Natural killer cell (primary cell): ENCODE data around the gene MAP2K5. TPM values are rescaled to one million over a fixed set of nuclear protein-coding genes. Genes with fewer than 3 reads are reported as not detected.

Source experiments
- ATAC-seq, 3 donors: fragments of 150-1000 bp in 2 of 3; fragments of 200-7000 bp in 1 of 3; cut with Tn5 transposase; 1 replicate in 1 of 3; 2 replicates in 2 of 3; pipeline ENCODE4 v1.10.0; 2021; ENCODE audit warnings: mild to moderate bottlenecking in 2 of 3, moderate library complexity in 2 of 3
- DNase-seq, 2 donors: peaks; one replicate each; pipeline versions ENCODE4 v3.0.0 to v3.0.0-alpha.2; 2013 to 2021; ENCODE audit warnings: mixed read lengths in 1 of 2
- H3K27ac ChIP-seq: one replicate; pipeline ENCODE4 v1.5.1; 2013; ENCODE audit warnings: mild to moderate bottlenecking, low read length
- H3K27me3 ChIP-seq: one replicate; pipeline ENCODE4 v1.6.1; 2013; ENCODE audit warnings: low read length; ENCODE audit not compliant: control insufficient read depth, insufficient read depth
- H3K36me3 ChIP-seq: one replicate; pipeline ENCODE4 v1.6.1; 2013; ENCODE audit warnings: low read length; ENCODE audit not compliant: control insufficient read depth, insufficient read depth
- H3K4me1 ChIP-seq: one replicate; pipeline ENCODE4 v1.6.1; 2013; ENCODE audit warnings: low read length; ENCODE audit not compliant: control insufficient read depth, insufficient read depth
- H3K4me3 ChIP-seq: one replicate; pipeline ENCODE4 v1.5.1; 2013; ENCODE audit warnings: low read length
- H3K9me3 ChIP-seq: one replicate; pipeline ENCODE4 v1.6.1; 2013; ENCODE audit warnings: low read length; ENCODE audit not compliant: control insufficient read depth, insufficient read depth
- H3K27ac Mint-ChIP-seq, 2 donors: one replicate each; pipeline ENCODE4 v1.8.0; 2022; ENCODE audit warnings: mild to moderate bottlenecking in 2 of 2, mixed read lengths in 2 of 2, moderate library complexity in 1 of 2
- H3K27me3 Mint-ChIP-seq, 2 donors: one replicate each; pipeline ENCODE4 v1.8.0; 2022; ENCODE audit warnings: low read depth in 2 of 2, mixed read lengths in 2 of 2
- H3K36me3 Mint-ChIP-seq: one replicate; pipeline ENCODE4 v1.8.0; 2022; ENCODE audit warnings: mixed read lengths
- H3K4me1 Mint-ChIP-seq, 2 donors: one replicate each; pipeline ENCODE4 v1.8.0; 2022; ENCODE audit warnings: mixed read lengths in 2 of 2
- H3K4me3 Mint-ChIP-seq: one replicate; pipeline ENCODE4 v1.8.0; 2022; ENCODE audit warnings: mild to moderate bottlenecking, moderate library complexity, mixed read lengths
- H3K9me3 Mint-ChIP-seq, 2 donors: one replicate each; pipeline ENCODE4 v1.8.0; 2022; ENCODE audit warnings: mixed read lengths in 2 of 2
- CTCF ChIP-seq: fragments of 200-600 bp; IDR thresholded peaks from one replicate; pipeline ENCODE4 v1.8.0; 2022; ENCODE audit warnings: antibody characterized with exemption
- WGBS: methylation state at CpG from one replicate; pipeline ENCODE4 v1.1.7; 2013; ENCODE audit warnings: missing lambda C conversion rate; ENCODE audit not compliant: insufficient coverage; 5-methylcytosine and 5-hydroxymethylcytosine counted together
- intact Hi-C: fragments of 100-400 bp; cut with micrococcal nuclease; formaldehyde crosslinking; loops from one replicate; pipeline ENCODE4 v1.14.2; 2022
- total RNA-seq, 4 donors: library from RNA; stranded (reverse); fragments of 120-200 nt in 1 of 4; gene quantifications; one replicate each; pipeline versions ENCODE4 v1.2.3 to v1.2.4, GENCODE V29; 2013 to 2022

Gene MAP2K5
- total RNA-seq, 3 donors from 2014 or later (not counting 1 experiment from before 2014, with no cell fraction given) = 25.6 to 32.6 (median 29.2) TPM

GRCh38 chr15:67831363-67831762 lies 288.9 kb downstream of the MAP2K5 start:
- no peak overlapping the region for H3K27ac ChIP-seq
- H3K27me3 Mint-ChIP-seq = peaks cover 59 to 67% of the 10 kb centered on the region in 2 donors
- no peaks in the 10 kb centered on the region for H3K36me3 Mint-ChIP-seq
- intact Hi-C loops = no loop called here
- H3K36me3 ChIP-seq = no peaks in the 10 kb centered on the region
- H3K4me3 Mint-ChIP-seq = no peak overlapping the region
- no peak for DNase-seq
- peaks cover 52% of the 10 kb centered on the region for H3K4me1 ChIP-seq
- peaks cover 35 to 50% of the 10 kb centered on the region in 2 donors for H3K4me1 Mint-ChIP-seq
- no peaks in the 10 kb centered on the region for H3K9me3 Mint-ChIP-seq
- peaks cover 68% of the 10 kb centered on the region for H3K27me3 ChIP-seq
- no peak for ATAC-seq
- no peak for TF ChIP-seq CTCF
- no peak overlapping the region for H3K27ac Mint-ChIP-seq
- H3K9me3 ChIP-seq = no peaks in the 10 kb centered on the region
- H3K4me3 ChIP-seq = no peak overlapping the region

DNA sequence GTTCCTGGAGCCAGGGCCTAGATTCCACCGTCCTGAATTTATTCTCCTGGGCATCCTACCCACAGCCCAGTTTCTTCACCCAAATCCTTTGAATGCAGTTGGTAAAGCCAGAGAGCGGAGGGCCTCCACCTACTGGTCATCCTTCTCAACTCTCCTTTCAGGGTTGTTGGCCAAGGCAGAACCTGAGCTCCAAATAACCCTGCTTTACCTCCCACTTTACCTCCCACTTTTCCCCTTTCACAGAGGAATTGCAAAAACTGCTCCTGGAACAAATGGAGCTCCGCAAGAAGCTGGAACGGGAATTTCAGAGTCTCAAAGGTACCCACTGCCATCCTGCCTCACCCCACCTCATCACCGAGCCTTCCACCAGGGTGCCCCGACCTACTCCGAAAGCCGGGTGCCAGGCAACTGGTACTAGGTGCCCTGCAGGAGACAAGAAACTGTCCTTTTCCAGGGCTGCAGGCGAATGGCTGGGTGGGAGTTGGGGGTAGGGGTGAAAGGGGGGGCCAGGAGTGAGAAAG lies 289.6 kb downstream of the MAP2K5 start:
- peaks cover 38 to 53% of the 10 kb centered on the region in 2 donors for H3K4me1 Mint-ChIP-seq

DNA sequence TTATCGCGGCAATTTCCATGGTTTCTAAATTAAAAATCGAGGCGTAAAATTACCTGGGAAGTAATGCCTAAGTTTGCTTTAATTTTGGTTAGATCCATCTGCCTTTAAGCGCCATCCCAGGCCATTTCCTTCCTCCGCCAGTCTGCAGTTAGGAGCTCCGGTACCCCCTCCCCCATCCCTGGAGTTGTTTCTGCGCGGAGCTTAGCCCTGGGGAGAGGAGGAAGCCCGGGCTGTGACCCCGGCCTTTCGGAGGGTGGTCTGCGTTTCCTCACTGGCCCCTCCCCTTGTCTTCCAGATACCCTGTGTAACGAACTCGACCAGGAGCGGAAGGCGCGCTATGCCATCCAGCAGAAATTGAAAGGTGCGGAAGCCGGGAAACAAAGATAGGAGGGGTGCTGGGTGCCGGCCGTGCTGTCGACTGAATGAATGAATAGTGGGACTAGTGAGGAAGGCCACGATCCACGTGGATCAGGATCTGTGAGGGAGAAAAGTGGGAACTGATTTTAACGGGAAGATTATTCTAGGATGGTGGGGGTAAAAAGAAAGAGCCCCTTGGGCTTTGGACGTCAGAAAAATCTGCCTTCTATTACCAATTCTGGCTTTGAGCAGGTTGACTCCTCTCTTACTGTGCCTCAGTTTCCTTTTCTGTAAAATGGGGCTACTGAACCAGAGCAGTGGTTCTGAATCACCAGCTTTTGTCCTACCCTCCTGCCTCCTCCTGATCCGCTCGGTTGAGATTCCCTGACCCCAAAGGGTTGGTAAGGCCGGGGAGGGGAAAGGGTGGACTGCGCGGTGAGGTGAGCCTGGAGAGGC lies 290.6 kb downstream of the MAP2K5 start:
- Histone ChIP-seq H3K4me3 (no peak overlapping the region), H3K27me3 (peaks cover 69% of the 10 kb centered on the region), H3K9me3 (no peaks in the 10 kb centered on the region), H3K27ac (no peak overlapping the region), H3K4me1 (peaks cover 51% of the 10 kb centered on the region), H3K36me3 (no peaks in the 10 kb centered on the region)
- Mint-ChIP-seq H3K4me3 (peak overlapping the region; percentile 62), H3K27me3 (peaks cover 59 to 76% of the 10 kb centered on the region in 2 donors), H3K27ac (peak overlapping the region in 1 of 2 donors; percentile 24), H3K36me3 (no peaks in the 10 kb centered on the region), H3K9me3 (no peaks in the 10 kb centered on the region), H3K4me1 (peaks cover 38 to 51% of the 10 kb centered on the region in 2 donors)
- DNase-seq (peak in 1 of 2 donors; percentile 30), ATAC-seq (no peak)
- intact Hi-C loops = no loop called here
- WGBS = 8% methylated on average over 32 of the region's 32 CpGs
- no peak for TF ChIP-seq CTCF

More for the DNA sequence above, 289.6 kb downstream of the MAP2K5 start:
- no peak for TF ChIP-seq CTCF
- H3K27me3 Mint-ChIP-seq = peaks cover 60 to 71% of the 10 kb centered on the region in 2 donors
- no peak overlapping the region for H3K27ac Mint-ChIP-seq
- H3K27ac ChIP-seq = no peak overlapping the region
- H3K4me1 ChIP-seq = peaks cover 53% of the 10 kb centered on the region
- DNase-seq = peak in 1 of 2 donors; percentile 15
- ATAC-seq = no peak
- peaks cover 69% of the 10 kb centered on the region for H3K27me3 ChIP-seq
- intact Hi-C loops = no loop called here
- no peak overlapping the region for H3K4me3 ChIP-seq
- no peaks in the 10 kb centered on the region for H3K36me3 ChIP-seq
- no peak overlapping the region for H3K4me3 Mint-ChIP-seq
- H3K36me3 Mint-ChIP-seq = no peaks in the 10 kb centered on the region
- H3K9me3 Mint-ChIP-seq = no peaks in the 10 kb centered on the region
- 29% methylated on average over 9 of the region's 9 CpGs for WGBS
- H3K9me3 ChIP-seq = no peaks in the 10 kb centered on the region
